Islet of Langerhans (tissue), 1 donor: Measurements from ENCODE around the gene GUCY1A2.
"Not testable (repeated sequence)": the region's sequence is repeated elsewhere in the genome, so short reads cannot be mapped to it uniquely, and the experiment has no call there.

Experiments used
- FAIRE-seq: peaks from one replicate; lab custom pipeline; 2011; peaks lifted over from hg19 to GRCh38; lab: Jason Lieb, UNC

Gene GUCY1A2, protein sequence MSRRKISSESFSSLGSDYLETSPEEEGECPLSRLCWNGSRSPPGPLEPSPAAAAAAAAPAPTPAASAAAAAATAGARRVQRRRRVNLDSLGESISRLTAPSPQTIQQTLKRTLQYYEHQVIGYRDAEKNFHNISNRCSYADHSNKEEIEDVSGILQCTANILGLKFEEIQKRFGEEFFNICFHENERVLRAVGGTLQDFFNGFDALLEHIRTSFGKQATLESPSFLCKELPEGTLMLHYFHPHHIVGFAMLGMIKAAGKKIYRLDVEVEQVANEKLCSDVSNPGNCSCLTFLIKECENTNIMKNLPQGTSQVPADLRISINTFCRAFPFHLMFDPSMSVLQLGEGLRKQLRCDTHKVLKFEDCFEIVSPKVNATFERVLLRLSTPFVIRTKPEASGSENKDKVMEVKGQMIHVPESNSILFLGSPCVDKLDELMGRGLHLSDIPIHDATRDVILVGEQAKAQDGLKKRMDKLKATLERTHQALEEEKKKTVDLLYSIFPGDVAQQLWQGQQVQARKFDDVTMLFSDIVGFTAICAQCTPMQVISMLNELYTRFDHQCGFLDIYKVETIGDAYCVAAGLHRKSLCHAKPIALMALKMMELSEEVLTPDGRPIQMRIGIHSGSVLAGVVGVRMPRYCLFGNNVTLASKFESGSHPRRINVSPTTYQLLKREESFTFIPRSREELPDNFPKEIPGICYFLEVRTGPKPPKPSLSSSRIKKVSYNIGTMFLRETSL

DNA sequence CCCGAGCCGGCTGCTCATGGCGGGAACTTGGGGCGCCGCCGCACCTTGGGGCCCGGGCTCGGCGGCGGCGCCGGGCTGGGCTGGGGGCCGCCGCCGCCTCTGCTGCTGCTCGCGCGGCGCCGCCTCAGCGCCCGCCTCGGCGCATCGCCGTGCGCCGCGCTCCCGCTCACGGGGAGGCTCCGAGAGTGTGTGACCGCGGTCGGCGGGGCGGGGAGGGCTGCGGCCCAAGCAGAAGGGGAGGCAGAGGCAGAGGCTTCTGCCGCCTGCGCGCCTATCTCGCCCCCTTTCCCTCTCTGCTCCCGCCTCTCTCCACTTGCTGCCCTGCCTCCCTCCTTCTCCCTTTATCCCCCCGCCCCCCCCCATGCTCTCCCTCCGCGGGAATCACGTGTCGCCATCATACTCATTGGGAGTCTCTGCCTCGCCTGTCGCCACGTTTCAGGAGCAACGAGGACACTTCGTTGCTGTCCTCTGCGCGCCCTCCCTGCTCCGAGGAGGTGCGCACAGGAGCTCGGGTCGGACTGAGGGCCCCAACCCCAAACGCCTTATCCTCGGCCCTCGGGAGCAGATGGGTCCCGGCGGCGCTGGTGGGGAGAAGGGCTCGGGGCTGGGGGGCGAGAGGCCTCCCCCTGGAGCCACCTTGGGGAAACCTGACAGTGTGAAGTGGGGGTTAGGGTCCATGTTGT is at the start of gene GUCY1A2:
TSS of gene GUCY1A2 (minus strand) at position 258 of the 683 bp plus-strand sequence. CDS start 421 bp downstream, outside the sequence.
- no peak for FAIRE-seq

DNA sequence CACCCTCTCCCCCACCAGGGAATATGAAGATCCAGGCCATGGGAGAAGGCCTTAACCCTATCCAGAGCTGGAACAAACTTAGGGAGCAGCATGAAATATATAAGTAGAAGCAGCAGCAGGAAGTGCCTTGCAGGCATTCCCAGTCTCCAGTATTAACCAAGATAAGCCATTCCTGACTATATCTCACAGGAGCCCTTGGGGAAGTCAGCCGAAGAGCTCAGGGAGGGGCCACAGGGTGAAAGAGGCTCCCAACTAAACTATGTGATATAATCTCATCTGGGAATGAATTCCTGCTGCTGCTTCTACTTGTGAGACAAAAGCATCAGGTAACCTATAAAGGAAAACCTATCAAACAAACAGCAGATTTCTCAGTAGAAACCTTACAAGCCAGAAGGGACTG is 36.1 kb upstream of the GUCY1A2 start:
- FAIRE-seq: no peak

DNA sequence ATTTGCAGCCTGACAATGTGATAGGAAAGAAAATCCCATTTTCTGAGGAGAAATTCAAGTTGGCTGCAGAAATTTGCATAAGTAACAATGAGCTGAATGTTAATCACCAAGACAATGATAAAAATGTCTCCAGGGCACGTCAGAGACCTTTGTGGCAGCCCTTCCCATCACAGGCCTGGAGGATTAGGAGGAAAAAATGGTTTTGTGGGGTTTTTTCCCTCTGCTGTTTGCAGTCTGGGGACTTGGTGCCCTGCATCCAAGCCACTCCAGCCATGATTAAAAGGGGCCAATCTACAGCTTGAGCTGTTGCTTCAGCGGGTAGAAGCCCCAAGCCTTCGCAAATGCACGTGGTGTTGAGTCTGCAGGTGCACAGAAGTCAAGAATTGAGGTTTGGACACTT is 33.1 kb upstream of the GUCY1A2 start:
- not testable (repeated sequence) for FAIRE-seq

DNA sequence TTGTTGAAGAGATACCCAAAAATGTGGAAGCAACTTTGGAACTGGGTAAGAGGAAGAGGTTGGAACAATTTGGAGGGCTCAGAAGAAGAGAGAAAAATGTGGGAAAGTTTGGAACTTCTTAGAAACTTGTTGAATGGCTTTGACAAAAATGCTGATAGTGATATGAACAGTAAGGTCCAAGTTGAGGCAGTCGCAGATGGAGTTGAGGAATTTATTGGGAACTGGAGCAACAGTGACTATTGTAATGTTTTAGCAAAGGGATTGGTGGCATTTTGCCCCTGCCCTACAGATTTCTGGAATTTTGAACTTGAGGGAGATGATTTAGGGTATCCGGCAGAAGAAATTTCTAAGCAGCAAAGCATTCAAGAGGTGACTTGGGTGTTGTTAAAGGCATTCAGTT is 32.6 kb upstream of the GUCY1A2 start:
- FAIRE-seq: not testable (repeated sequence)

DNA sequence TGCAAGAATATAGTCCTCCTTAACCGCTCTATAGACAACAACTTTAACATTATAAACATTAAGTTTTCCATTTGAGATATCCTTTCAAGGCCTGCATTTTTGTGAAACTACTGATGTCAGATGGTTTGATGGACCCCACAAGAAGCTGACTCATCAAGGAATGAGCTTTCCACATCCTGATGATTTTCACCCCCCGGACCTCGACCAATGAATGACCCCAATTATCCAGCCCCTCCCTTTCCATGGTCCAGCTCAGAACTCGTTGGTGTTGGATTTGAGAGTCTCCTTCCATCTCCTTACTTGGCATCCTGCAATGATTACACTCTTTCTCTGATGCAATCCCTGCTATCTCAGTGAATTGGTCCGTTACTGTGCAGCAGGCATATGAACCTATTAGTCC is 31.8 kb upstream of the GUCY1A2 start:
- FAIRE-seq: no peak

DNA sequence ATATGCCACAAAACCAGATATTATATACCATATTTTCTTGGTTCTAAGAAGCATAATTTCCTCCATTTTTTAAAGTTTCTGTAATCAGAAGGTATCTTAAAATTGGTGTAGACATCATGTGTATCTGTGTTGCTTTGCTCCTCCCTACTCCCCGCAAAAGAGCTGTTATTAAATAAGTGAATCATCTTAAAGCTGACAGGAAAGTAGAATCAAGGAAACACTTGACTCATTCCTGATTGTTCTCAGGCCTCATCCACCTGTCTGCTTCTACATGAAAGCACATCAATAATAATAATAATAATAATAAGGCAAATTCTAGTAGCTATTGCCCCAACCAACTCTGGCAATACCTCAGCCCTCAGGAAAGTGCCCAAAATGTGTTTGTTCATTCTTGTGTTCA is 26.2 kb upstream of the GUCY1A2 start:
- no peak for FAIRE-seq

DNA sequence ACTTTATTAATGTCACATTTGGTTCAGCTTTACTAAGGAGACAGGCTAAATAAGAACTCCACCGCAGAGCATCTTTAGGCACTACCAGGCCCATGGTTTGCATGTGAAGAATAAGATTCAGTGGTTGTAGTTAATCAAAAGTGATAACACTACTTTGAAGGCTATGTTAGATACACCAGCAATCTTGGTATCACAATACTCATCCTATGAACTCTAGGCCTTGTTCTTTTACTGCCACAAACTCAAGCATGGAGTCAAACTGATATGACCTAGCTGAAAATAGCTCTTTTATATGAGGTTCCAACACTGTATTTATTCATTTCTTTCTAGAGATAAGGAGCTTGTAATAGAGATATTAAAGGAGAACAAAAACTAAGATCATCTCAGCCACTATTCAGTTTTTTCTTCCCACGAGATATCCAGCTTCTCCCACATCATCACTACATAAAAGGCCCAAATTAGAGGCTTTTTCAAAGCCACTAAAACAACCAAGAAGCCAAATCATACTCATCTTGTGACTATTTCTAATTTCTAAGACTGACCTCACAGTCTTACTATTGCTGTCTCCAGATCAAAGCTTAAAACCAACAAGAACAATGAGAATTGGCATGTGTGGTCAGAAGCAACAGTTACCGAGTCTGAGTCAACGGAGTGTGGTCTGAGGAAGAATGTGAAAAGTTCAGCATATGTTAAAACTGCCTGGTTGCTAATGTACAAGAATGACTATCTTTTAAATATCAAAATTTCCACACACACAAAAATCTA is 25.1 kb upstream of the GUCY1A2 start:
- no peak for FAIRE-seq

DNA sequence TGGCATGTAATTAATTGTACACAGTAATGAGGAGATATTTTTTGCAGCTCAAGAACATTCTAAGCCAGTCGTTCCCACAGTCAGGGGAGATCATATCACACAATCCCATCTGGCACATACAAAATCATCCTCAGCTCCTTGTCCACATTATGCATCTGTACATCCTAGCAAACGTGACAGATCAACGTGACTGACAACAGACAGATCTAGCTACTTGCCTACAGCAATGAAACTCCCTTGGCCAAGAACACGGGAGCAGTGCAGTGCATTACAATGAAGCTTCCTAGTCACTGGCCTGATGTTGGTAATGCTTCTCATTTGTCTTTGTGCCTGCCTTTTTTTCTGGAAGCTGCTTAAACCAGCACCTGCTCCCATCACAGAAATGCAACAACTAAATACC is 24.5 kb upstream of the GUCY1A2 start:
- FAIRE-seq: no peak

DNA sequence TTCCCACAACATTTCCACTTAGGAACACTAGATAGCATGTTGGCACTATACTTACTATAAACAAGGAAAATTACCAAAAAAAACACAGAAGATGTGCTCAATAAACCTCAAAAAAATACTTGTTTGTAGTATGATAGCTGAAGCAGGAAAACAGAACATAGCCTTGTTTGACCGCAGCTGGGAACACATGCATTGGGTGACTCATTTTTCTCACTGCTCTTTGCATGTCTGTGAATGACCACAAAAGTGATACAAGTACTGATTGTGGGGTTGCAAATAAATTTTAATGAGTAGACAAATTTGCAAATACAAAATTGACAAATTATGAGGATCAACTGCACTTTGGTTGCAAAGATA is 22.8 kb upstream of the GUCY1A2 start:
- FAIRE-seq: no peak

DNA sequence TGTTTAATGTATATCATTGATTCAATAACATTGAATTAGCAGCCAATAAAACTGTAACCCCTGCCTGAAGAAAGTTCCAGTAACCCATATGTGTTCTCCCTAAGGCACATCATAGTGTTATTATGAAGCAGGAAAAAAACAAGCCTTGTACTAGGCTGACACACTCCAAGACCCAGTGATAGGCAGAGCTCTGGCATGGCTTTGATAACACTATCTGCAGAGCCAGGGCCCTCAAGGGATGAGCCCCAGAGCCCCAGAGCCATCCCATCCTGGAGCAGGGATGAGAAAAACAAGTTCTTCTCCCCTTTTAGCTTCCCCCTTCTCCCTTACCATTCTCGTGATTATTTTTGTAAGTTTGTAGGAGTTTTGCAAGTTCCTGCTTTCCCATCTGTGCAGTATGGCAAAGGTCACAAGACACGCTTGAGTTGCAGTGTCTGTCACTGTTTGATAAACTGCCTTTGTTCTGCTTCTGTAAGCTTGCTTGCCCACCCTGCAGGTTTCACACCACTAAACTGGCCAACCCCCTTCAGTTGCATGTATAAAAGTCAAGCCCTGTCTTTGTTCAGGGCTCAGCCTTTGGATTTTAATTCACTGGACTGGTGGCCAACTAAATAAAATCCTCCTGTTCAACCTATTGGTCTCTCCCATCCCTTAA is 22.3 kb upstream of the GUCY1A2 start:
- no peak for FAIRE-seq

DNA sequence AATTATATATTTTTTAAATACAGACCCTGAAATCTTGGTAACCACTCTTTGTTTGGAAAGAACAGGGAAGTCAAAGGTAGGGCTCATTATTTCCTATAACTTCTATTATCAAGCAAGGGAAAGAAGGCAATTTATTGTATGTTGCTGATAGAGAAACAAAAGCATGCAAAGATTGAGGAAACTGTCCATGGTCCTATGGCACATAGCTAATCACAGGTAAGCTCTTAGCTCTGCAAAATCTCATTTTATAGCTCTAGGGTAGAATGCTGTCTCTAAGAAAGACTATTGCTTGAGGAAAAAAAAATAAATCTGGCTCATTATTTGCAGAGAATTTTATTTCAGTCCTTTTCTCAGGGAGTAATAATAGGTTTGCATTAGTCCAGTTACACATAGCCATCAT is 7.4 kb upstream of the GUCY1A2 start:
- no peak for FAIRE-seq

DNA sequence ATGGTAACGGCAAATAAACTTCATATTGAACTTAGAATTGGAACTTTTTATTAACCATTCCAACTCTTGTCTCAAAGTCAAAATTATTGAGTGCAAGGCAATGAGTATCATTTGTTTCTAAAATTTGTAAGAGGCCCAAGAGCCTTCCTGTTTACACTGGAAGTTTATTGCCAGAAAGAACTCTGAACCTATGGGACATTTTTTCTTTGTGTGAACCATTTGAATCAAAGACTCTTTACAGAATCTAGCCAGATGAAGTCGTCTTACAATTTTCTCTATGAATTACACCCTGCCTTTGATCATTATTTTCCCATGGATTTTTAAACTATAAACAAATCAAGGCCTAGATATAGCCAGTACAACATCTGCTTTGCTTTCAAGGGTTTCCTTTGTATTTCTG is 2.3 kb upstream of the GUCY1A2 start:
- no peak for FAIRE-seq

DNA sequence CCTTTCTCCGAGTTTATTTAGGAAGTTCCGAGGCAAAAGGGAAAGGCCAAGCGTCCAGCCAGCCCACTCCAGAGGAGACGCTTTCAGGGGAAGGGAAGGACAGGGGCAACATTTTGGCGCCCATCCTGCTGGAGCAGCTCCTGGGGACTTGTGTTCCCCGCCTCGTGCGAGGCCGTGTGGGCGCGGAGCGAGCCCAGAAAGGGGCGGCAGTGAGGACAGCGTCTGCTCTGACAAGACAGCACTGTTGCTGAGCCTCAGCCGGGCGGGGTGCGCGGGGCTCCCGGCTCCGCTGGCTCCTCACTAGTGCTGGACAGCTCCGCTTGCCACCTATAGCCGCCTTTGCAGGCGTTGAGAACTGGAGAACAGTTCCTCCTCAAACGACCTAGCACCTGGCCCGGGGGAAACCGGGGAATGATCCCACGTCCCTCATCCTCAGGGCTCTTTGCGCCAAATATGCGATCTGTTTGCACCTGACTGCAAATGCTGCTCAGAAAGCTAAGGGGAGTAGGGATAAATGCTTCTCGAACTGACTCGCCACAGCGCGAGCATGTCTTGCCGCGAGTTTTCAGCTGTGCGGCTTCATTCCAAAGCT is 722 bp upstream of the GUCY1A2 start:
- no peak for FAIRE-seq

DNA sequence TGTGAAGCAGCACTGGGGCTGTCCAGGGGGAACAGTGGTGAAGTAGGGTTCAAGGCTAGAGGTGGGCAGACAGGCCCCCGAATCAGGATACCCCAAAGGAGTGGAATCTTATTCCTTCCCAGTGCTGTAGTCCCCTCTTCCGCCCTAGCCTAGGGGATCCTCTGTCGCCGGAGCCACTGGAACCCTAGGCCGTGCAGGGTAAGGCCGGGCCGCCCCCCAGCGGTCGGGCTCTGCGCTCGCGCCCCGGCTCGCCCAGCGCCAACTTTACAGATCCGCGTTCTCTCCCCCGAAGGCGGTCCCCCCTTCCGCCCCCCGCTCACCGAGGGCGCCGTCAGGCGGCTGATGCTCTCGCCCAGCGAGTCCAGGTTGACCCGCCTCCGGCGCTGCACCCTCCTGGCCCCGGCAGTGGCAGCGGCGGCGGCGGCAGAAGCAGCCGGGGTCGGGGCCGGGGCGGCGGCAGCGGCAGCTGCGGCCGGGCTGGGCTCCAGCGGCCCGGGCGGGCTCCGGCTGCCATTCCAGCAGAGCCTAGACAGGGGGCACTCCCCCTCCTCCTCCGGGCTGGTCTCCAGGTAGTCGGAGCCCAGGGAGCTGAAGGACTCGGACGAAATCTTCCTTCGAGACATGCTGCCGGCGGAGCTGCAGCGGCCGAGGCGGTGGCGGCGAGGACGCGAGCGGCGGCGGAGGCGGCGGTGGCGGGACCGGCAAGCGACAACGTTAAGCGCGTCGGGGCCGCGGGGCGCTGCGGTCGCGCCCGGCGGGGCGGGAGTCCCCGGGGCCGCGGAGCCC is 650 bp downstream of the GUCY1A2 start:
- FAIRE-seq: no peak

DNA sequence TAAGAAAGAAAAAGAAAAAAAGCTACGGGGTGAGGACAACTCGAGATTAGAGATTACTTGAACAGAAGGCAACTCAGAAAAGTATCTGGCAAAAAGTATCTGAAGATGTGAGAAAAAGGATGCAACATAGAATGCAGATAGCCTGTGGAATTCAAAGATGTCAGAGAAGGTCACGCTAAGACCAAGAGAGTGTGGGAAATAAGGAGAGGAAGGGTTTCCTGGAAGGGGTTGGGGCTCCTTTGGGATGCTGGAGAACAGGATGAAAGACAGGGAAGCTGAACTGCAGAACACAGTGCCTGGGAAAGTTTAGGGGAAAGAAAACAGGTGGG is 1.2 kb downstream of the GUCY1A2 start:
- FAIRE-seq: no peak

DNA sequence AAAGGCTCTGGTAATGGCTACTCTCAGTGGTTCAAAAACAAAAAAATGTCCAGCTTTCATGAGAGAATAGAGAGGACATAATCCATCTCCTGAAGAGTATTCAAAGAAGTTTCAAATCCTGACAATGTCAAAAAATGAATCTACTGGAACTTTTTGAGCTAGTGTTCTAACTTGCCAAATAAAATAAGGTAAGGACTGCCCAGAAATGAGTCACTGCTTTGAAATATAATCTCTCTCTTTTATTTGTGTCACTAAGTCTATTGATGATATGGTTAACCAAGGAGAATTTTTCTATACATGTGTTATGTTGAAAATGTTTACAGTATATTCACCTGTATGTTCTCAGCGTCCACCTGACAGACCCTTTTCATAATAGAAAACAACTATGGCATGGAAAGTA is 3.4 kb downstream of the GUCY1A2 start:
- no peak for FAIRE-seq

DNA sequence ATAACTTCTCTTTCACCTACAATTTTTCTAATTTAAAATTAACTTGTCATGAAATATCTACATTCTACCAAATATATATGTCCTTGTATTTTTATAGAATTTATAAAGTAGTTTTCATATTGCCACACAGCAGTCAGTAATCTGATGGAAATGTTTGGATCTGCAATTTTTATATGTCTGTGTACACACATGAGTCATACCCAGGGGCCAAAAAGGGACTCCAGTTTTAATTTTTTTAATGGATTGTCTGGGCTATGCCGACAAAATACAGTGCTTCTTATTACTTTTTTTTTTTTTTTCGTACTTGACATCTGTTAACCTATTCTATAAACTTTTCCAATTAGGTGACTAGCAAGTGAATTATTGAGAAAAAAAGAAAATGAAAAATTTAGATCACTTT is 6.3 kb downstream of the GUCY1A2 start:
- FAIRE-seq: peak; percentile 90

DNA sequence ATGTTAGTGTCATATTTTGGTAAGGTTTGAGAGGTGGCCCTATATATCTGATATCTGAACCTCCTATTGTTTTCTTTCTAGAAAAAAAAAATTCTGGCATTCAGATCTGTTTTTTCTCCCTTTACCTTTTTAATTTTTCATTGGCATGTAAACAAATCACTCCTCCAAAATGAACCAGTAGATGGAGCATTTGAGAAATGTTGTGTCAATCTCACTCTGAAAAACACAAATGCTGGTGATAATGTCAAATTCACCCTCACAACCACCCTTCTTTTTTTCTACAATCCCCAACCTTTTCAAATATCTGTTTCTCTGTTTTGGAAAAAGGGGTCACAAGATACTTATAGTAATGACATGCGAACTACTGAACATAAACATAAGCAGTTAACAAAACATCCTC is 9.1 kb downstream of the GUCY1A2 start:
- FAIRE-seq: no peak

DNA sequence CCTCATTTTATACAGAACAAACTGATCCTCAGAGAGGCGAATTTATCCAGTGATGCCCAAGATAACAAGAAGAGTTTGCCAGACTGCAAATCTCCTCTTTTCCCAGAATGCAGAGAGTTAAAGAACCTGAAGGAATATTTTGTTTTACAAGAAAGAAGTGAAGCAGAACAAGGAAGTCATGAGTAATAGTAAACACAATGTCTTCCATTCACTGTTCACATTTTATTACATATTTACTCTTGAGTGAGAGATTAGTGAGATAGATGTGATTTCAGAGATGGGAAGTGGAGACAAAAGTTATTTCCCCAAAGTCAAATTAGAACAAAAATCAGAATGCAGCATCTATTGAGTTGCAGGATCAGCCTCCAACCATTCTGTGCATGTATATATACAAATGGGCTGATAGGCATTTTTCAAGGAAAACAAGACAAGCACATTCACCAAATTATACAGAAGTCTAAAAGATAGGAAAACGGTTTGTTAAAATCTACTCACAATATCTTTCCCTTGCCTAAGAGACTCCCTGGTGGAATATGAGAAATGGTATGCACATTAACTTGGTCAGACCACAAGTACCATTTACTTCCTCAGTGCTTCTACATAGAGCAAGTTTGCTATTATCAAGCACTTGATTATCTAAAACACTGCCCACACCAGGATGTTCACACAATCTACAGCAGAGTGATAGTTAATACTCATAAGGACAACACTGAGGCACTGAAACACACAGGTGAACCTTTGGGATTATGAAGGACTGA is 12.0 kb downstream of the GUCY1A2 start:
- no peak for FAIRE-seq

DNA sequence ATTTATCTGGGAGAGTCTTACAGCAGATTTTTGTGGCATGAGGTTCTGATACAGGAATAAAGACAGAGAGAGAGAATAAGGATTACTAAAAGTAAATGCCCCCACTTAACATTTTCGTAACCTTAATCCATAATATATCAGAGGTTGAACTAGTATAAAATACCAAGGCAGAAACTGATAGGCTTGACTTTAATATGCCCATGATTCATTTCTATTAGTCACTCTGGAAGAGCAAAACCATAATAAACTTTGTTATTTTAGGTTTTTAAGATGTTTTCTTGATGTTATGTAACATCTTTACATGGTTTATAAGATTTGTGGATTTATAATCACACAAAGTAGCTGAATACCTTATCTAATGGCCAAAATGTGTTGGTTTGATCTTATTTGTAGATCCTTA is 19.1 kb downstream of the GUCY1A2 start:
- FAIRE-seq: no peak
